KG1 (cell line): Measurements from ENCODE around the gene HIPK2.

Source experiments
- DNase-seq: peaks from one replicate; lab custom pipeline; 2025; lab: John Stamatoyannopoulos, UW

HIPK2 gene

GRCh38 chr7:139714163-139714901, 63.5 kb downstream of the HIPK2 start:
- no peak for DNase-seq

- DNase-seq: no peak
Measured at GRCh38 chr7:139713526-139714162, 64.2 kb downstream of the HIPK2 start.

- no peak for DNase-seq
Measured at GRCh38 chr7:139713061-139713460, 64.7 kb downstream of the HIPK2 start.

GRCh38 chr7:139711991-139712743, 65.6 kb downstream of the HIPK2 start:
- DNase-seq: no peak

GRCh38 chr7:139710036-139710435, 67.8 kb downstream of the HIPK2 start:
- no peak for DNase-seq

GRCh38 chr7:139709485-139709884, 68.3 kb downstream of the HIPK2 start:
- DNase-seq: no peak

- DNase-seq: no peak
Measured at GRCh38 chr7:139708541-139708940, 69.3 kb downstream of the HIPK2 start.

- no peak for DNase-seq
Measured at GRCh38 chr7:139706837-139707236, 71.0 kb downstream of the HIPK2 start.

GRCh38 chr7:139704308-139704879, 73.4 kb downstream of the HIPK2 start:
- DNase-seq: no peak

GRCh38 chr7:139703487-139704307, 74.1 kb downstream of the HIPK2 start:
- DNase-seq: no peak

GRCh38 chr7:139702811-139703486, 74.8 kb downstream of the HIPK2 start:
- DNase-seq: no peak

- DNase-seq: no peak
Measured at GRCh38 chr7:139702313-139702731, 75.5 kb downstream of the HIPK2 start.

GRCh38 chr7:139701908-139702307, 75.9 kb downstream of the HIPK2 start:
- no peak for DNase-seq

GRCh38 chr7:139700505-139701235, 77.1 kb downstream of the HIPK2 start:
- no peak for DNase-seq

GRCh38 chr7:139699640-139700504, 77.9 kb downstream of the HIPK2 start:
- DNase-seq: no peak

- DNase-seq: no peak
Measured at GRCh38 chr7:139698844-139699243, 79.0 kb downstream of the HIPK2 start.

- no peak for DNase-seq
Measured at GRCh38 chr7:139698278-139698677, 79.5 kb downstream of the HIPK2 start.

GRCh38 chr7:139697056-139697455, 80.7 kb downstream of the HIPK2 start:
- no peak for DNase-seq

GRCh38 chr7:139696552-139696951, 81.2 kb downstream of the HIPK2 start:
- no peak for DNase-seq
